ENCODE data around the gene CNNM4. TPM values are rescaled to one million over a fixed set of nuclear protein-coding genes. Genes with fewer than 3 reads are reported as not detected.

The CNNM4 gene
- 1.4 and 2.0 TPM in 2 replicates for total RNA-seq (2012; rRNA removed)
- polyA plus RNA-seq (2012; rRNA removed) = 4.1 and 4.6 TPM in 2 replicates
- 2.7 and 3.6 TPM in 2 replicates for polyA plus RNA-seq (2012; cell fraction: cytosol; rRNA removed)
- 4.3 TPM in 2 replicates for polyA plus RNA-seq (2012; cell fraction: nucleus; rRNA removed; ENCODE audit: low replicate concordance)
- Bru-seq, nascent RNA = percentile 47 among the genes with signal in this experiment
- percentile 52 among the genes with signal in this experiment for BruChase-seq, experiment 1, labeled RNA remaining after a 6-hour chase
- BruChase-seq, experiment 2, labeled RNA remaining after a 2-hour chase = percentile 43 among the genes with signal in this experiment
- long read RNA-seq, partial matches to known transcripts = 4 of 4 reads
- long read RNA-seq, other reads (novel, unspliced or antisense) = 0 of 4 reads

- H2BK120ac ChIP-seq (ENCODE audit: low read depth, low read length) = 0 out of 2 replicates have a peak within 1 kb of the TSS, but pooled peaks have one; percentile 62
- peak; percentile 98 for ATAC-seq (ENCODE audit: low read depth)
- H3K79me1 ChIP-seq (ENCODE audit: low read depth in 1 of 2, low read length in 2 of 2) = peaks cover 15 to 30% of the 10 kb centered on the region in 2 experiments; a peak in 3 of 4 replicates
- H2BK5ac ChIP-seq (ENCODE audit: low read depth, low read length, poor library complexity, severe bottlenecking) = peak within 1 kb of the TSS; percentile 53
- H3K4ac ChIP-seq (ENCODE audit: low read depth, low read length) = peak within 1 kb of the TSS; percentile 79
- intact Hi-C loops (cut with micrococcal nuclease) = loop anchor here (5.0 kb wide), 1 partner anchor 42 kb away; no protein-coding TSS in a partner anchor
- no peaks in the 10 kb centered on the region for H4K20me1 ChIP-seq (ENCODE audit: insufficient read depth, low read length)
- peak within 1 kb of the TSS; percentile 33 for H2AK5ac ChIP-seq (ENCODE audit: low read depth, low read length)
- H3K23ac ChIP-seq (ENCODE audit: low read depth, low read length) = peak within 1 kb of the TSS; percentile 65
- WGBS, 2 experiments (ENCODE audit: extremely low coverage in 2 of 2, insufficient read length in 1 of 2) = 0% methylated on average over 22 of the region's 62 CpGs; no CpG with 5 or more reads in 1 of the 2 experiments
- in situ Hi-C loops (cut with MboI; ENCODE audit: low sequenced_read_pairs) = no loop called here
- H2BK15ac ChIP-seq (ENCODE audit: low read depth, low read length) = no peak within 1 kb of the TSS; the same call in 2 of the 3 replicates
- no peaks in the 10 kb centered on the region for H3K9me3 ChIP-seq (ENCODE audit: control insufficient read depth, insufficient read depth, low read length)
- CTCF ChIA-PET = interaction anchor here (0.5 to 0.8 kb wide), 2 partner anchors 13 to 19 kb away, joined by 3 read pairs; no protein-coding TSS in a partner anchor
- no peaks in the 10 kb centered on the region for H3K27me3 ChIP-seq (ENCODE audit: control insufficient read depth, insufficient read depth, low read length)
- peak within 1 kb of the TSS; percentile 79 for H3K27ac ChIP-seq (ENCODE audit: insufficient read depth, low read length)
- H3K4me3 ChIP-seq (ENCODE audit: insufficient read depth, low read depth, low read length) = peak within 1 kb of the TSS; percentile 97
- H3K36me3 ChIP-seq (ENCODE audit: control insufficient read depth, insufficient read depth, low read length) = no peaks in the 10 kb centered on the region
- POLR2A ChIA-PET (ENCODE audit: unreplicated experiment) = no interaction called here
- H4K8ac ChIP-seq (ENCODE audit: low read depth in 2 of 2, low read length in 2 of 2) = peak within 1 kb of the TSS; percentile 79 to 92
- peak within 1 kb of the TSS; percentile 88 for H3K14ac ChIP-seq (replicated peaks; ENCODE audit: low read depth, low read length)
- H3K18ac ChIP-seq (ENCODE audit: low read depth, low read length) = peak within 1 kb of the TSS; percentile 77
- H2BK20ac ChIP-seq (ENCODE audit: low read depth, low read length) = no peak within 1 kb of the TSS
- DNase-seq = peak; percentile 86
- peak within 1 kb of the TSS; percentile 70 for H2AK9ac ChIP-seq (replicated peaks; ENCODE audit: low read depth, low read length, poor library complexity)
- peaks cover 20% of the 10 kb centered on the region for H3K4me1 ChIP-seq (ENCODE audit: control insufficient read depth, insufficient read depth, low read length)
- no TSS peak for BruUV-seq (replicated peaks)
- H3K9me1 ChIP-seq (ENCODE audit: insufficient read depth, low read length) = peaks cover 15% of the 10 kb centered on the region; the same call in 1 of the 2 replicates
- peak within 1 kb of the TSS; percentile 22; the same call in 1 of the 2 replicates for H4K91ac ChIP-seq (ENCODE audit: insufficient read depth, low read depth, low read length)
- peak within 1 kb of the TSS; percentile 96 for H4K5ac ChIP-seq (ENCODE audit: low read depth, low read length)
- peak within 1 kb of the TSS; percentile 95 for H3K9ac ChIP-seq (ENCODE audit: low read depth, low read length)
- dilution Hi-C loops (cut with HindIII; ENCODE audit: low sequenced_read_pairs, unreplicated experiment) = no loop called here
- no peak within 1 kb of the TSS for H3K56ac ChIP-seq (ENCODE audit: extremely low read depth, insufficient read depth, low read length)
- peak within 1 kb of the TSS; percentile 99 for H3K4me2 ChIP-seq (ENCODE audit: low read depth, low read length)
- H2AFZ ChIP-seq (replicated peaks; ENCODE audit: low read length, poor library complexity) = peak within 1 kb of the TSS; percentile 97
- TF ChIP-seq RFX5 (IDR thresholded peaks at IDR 0.05; ENCODE audit: low read depth, low read length) (no peak), FOS (IDR thresholded peaks at IDR 0.05; ENCODE audit: low read depth, low read length) (no peak), CHD1 (IDR thresholded peaks at IDR 0.05; ENCODE audit: low read depth, low read length) (no peak), RCOR1 (IDR thresholded peaks at IDR 0.05; ENCODE audit: insufficient replicate concordance, low read length) (no peak), MAFK (IDR thresholded peaks at IDR 0.05; ENCODE audit: low read depth, low read length) (no peak), RAD21 (IDR thresholded peaks at IDR 0.05; ENCODE audit: low read length) (no peak), BHLHE40 (IDR thresholded peaks at IDR 0.05; ENCODE audit: low read depth, low read length) (no peak), POLR2A (IDR thresholded peaks at IDR 0.05; ENCODE audit: low read depth, low read length) (peak; percentile 80), MXI1 (IDR thresholded peaks at IDR 0.05; ENCODE audit: borderline replicate concordance, low read depth, low read length) (no peak), SMC3 (IDR thresholded peaks at IDR 0.05; ENCODE audit: low read depth, low read length) (no peak), NFE2L2 (IDR thresholded peaks at IDR 0.05; ENCODE audit: low read depth, low read length) (no peak), CTCF (conservative IDR thresholded peaks at IDR 0.05; ENCODE audit: low read depth, low read length) (no peak), ELK1 (IDR thresholded peaks at IDR 0.05; ENCODE audit: borderline replicate concordance, low read depth, low read length) (no peak)
Observed at GRCh38 chr2:96760036-96760985, at the start of gene CNNM4. Gene CNNM4, plus strand, starts transcription at chr2:96760902. Its CDS starts 98 bp downstream, at chr2:96761000.
